Glutamatergic neuron (in vitro differentiated cells): ENCODE measurements around the gene IFITM10. TPM values are rescaled to one million over a fixed set of nuclear protein-coding genes. Genes with fewer than 3 reads are reported as not detected.

Source experiments
- DNase-seq: peaks from one replicate; pipeline ENCODE4 v3.0.0; 2022
- H3K27ac Mint-ChIP-seq: one replicate; pipeline ENCODE4 v1.8.0; 2020; ENCODE audit warnings: mild to moderate bottlenecking, mixed read lengths, inconsistent platforms; ENCODE audit not compliant: unreplicated experiment
- H3K27me3 Mint-ChIP-seq: one replicate; pipeline ENCODE4 v1.8.0; 2020; ENCODE audit warnings: mild to moderate bottlenecking, moderate library complexity, mixed read lengths, inconsistent platforms; ENCODE audit not compliant: unreplicated experiment
- H3K36me3 Mint-ChIP-seq: one replicate; pipeline ENCODE4 v1.8.0; 2020; ENCODE audit warnings: mild to moderate bottlenecking, mixed read lengths, inconsistent platforms; ENCODE audit not compliant: unreplicated experiment
- H3K4me1 Mint-ChIP-seq: one replicate; pipeline ENCODE4 v1.8.0; 2020; ENCODE audit warnings: mild to moderate bottlenecking, low read depth, mixed read lengths, inconsistent platforms; ENCODE audit not compliant: unreplicated experiment
- H3K4me3 Mint-ChIP-seq: one replicate; pipeline ENCODE4 v1.8.0; 2020; ENCODE audit warnings: mild to moderate bottlenecking, mixed read lengths, inconsistent platforms; ENCODE audit not compliant: unreplicated experiment
- H3K9me3 Mint-ChIP-seq: one replicate; pipeline ENCODE4 v1.8.0; 2020; ENCODE audit warnings: mild to moderate bottlenecking, moderate library complexity, mixed read lengths, inconsistent platforms; ENCODE audit not compliant: unreplicated experiment
- total RNA-seq: library from RNA; stranded (reverse); fragmentation: NEBNext Ultra II Directional; extraction: Animal tissue kit (Norgen Biotek cat#: 25700); gene quantifications from one replicate; pipeline ENCODE4 v1.2.1, GENCODE V29; 2021; ENCODE audit not compliant: unreplicated experiment
- TF ChIP-seq, protein P1 (sequence below): fragments of 200-600 bp; sonication (generic); IDR thresholded peaks from one replicate; pipeline ENCODE4 v1.5.0; 2021; ENCODE audit not compliant: partially characterized antibody, unreplicated experiment

IFITM10 gene
- total RNA-seq, 1 donor from 2014 or later, result 5.4 TPM

DNA sequence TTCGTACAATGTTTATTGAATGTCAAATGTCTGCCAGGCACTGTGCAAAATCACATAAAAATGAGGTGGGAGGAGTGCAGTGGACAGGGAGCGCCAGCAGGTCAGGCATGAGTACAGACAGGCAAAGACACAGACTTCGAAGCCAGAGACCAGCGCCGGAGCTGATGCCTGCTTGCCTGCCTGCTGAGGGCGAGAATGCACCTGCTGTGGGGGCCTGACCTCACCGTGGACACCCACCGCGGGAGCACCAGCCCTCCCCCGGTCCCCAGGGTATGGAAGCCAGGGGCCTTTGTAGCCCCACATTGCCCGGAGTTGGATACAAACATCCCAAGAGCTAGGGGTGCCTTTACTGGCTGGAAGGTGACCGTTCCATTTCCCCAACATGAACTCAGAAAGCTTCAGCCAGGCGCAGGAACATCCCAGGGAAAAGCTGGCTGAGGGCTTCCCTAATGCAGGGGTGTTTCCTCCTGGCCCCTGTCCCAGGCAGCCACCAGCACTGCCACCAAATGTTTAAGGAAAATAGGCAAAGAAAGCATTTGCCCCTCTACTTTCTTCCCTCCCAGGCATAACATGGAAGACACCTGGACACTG is 17.9 kb downstream of the IFITM10 start:
- H3K36me3 Mint-ChIP-seq, result peaks cover 17% of the 10 kb centered on the region
- peak overlapping the region; percentile 45 for H3K27ac Mint-ChIP-seq
- DNase-seq, result no peak
- TF ChIP-seq, protein P1, sequence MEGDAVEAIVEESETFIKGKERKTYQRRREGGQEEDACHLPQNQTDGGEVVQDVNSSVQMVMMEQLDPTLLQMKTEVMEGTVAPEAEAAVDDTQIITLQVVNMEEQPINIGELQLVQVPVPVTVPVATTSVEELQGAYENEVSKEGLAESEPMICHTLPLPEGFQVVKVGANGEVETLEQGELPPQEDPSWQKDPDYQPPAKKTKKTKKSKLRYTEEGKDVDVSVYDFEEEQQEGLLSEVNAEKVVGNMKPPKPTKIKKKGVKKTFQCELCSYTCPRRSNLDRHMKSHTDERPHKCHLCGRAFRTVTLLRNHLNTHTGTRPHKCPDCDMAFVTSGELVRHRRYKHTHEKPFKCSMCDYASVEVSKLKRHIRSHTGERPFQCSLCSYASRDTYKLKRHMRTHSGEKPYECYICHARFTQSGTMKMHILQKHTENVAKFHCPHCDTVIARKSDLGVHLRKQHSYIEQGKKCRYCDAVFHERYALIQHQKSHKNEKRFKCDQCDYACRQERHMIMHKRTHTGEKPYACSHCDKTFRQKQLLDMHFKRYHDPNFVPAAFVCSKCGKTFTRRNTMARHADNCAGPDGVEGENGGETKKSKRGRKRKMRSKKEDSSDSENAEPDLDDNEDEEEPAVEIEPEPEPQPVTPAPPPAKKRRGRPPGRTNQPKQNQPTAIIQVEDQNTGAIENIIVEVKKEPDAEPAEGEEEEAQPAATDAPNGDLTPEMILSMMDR, result no peak
- peaks cover 27% of the 10 kb centered on the region for H3K27me3 Mint-ChIP-seq
- H3K4me1 Mint-ChIP-seq, result peaks cover 18% of the 10 kb centered on the region
- H3K9me3 Mint-ChIP-seq, result peaks cover 11% of the 10 kb centered on the region
- peak overlapping the region; percentile 45 for H3K4me3 Mint-ChIP-seq

DNA sequence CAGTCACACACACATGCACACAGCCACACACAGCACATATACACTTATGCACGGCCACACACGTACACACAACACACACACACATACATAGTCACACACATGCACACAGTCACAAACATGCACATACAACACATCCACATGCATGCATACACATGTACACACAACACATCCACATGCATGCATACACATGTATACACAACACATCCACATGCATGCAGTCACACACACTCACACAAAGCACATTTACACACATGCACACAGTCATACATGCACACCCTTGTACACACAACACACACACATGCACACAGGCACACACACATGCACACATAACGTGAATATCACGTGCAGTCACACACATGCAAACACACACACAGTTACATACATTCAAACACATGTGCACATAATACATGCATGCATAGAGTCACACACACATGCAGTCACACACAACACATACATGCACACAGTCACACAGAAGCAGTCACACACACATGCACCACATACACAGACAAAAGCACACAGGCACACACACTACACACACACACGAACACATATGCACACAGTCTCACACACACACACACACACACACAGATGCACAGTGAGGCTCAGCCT is 18.8 kb downstream of the IFITM10 start:
- peaks cover 11% of the 10 kb centered on the region for H3K9me3 Mint-ChIP-seq
- TF ChIP-seq, protein P1, result no peak
- no peak for DNase-seq
- H3K27me3 Mint-ChIP-seq, result peaks cover 26% of the 10 kb centered on the region
- H3K36me3 Mint-ChIP-seq, result peaks cover 12% of the 10 kb centered on the region
- no peak overlapping the region for H3K4me3 Mint-ChIP-seq
- H3K4me1 Mint-ChIP-seq, result peaks cover 18% of the 10 kb centered on the region
- peak overlapping the region; percentile 10 for H3K27ac Mint-ChIP-seq

DNA sequence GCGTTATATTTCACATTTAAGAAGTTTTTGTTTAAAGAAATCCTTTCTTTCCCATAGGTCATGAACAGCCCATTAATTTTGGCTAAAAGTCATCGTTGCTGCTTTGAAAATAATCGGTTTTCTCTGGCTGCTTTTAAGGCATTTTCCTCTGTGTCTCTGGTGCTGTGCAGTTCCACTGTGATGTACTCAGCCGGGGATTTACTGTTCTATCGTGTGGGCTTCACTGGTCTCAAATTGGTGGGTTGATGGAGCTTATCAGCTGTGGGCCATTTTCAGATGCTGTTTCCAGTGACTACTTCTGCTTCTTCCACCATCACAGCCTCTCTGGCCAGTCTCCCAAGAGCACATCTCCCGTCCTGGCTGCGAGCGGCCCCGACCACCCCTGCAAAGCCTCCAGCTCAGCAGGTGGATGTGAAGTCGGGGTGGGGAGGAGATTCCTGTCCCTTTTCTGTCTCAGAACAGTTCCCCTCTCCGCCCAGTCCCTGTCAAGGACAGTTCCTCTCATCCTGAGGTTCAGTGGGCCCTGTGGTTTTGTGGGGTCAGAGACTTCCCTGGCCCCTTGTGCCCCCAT is 20.3 kb downstream of the IFITM10 start:
- no peak overlapping the region for H3K27ac Mint-ChIP-seq
- H3K36me3 Mint-ChIP-seq, result no peaks in the 10 kb centered on the region
- H3K4me1 Mint-ChIP-seq, result peaks cover 14% of the 10 kb centered on the region
- H3K9me3 Mint-ChIP-seq, result peaks cover 6% of the 10 kb centered on the region
- DNase-seq, result no peak
- peaks cover 24% of the 10 kb centered on the region for H3K27me3 Mint-ChIP-seq
- H3K4me3 Mint-ChIP-seq, result no peak overlapping the region
- TF ChIP-seq, protein P1, result no peak

DNA sequence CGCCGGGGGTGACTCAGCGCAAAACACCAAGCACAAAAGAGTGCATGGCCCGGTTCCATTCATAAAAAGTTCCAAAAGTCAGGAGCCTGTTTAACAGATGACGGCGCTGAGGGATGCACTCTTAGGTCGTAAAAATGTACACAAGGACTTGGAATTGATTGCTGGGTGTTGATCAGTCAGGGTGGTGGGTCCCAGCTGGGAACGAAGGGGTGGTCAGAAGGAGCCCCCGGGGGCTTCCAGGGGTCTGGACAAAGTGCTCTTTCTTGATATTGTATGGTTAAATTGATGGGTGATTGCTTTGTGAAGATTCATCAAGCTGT is 20.7 kb downstream of the IFITM10 start:
- H3K4me3 Mint-ChIP-seq, result no peak overlapping the region
- TF ChIP-seq, protein P1, result no peak
- H3K36me3 Mint-ChIP-seq, result no peaks in the 10 kb centered on the region
- peaks cover 6% of the 10 kb centered on the region for H3K9me3 Mint-ChIP-seq
- H3K4me1 Mint-ChIP-seq, result peaks cover 14% of the 10 kb centered on the region
- H3K27me3 Mint-ChIP-seq, result peaks cover 24% of the 10 kb centered on the region
- no peak overlapping the region for H3K27ac Mint-ChIP-seq
- DNase-seq, result no peak
